Transverse colon (tissue), 4 donors: ENCODE measurements around the gene CNKSR3.

Source experiments
- EP300 ChIP-seq: sonication (generic); formaldehyde crosslinking; IDR thresholded peaks from one replicate; pipeline ENCODE4 v1.6.1; 2017; ENCODE audit warnings: antibody characterized with exemption, low read depth
- POLR2AphosphoS5 ChIP-seq, 3 donors: sonication (generic); formaldehyde crosslinking; IDR thresholded peaks; one replicate each; pipeline ENCODE4 v1.6.1; 2016; ENCODE audit warnings: antibody characterized with exemption in 3 of 3
- TF ChIP-seq, protein P1 (sequence below), 5 experiments: fragments of 200-600 bp in 3 of 5; fragments of 450-650 bp in 2 of 5; sonication (generic) in 3 of 5; IDR thresholded peaks; 1 replicate in 2 of 5; 2 replicates in 3 of 5; pipeline ENCODE4 v1.5.1; 2016 to 2017; ENCODE audit warnings: antibody characterized with exemption in 5 of 5, inconsistent platforms in 3 of 5, mild to moderate bottlenecking in 2 of 5, moderate library complexity in 1 of 5

DNA sequence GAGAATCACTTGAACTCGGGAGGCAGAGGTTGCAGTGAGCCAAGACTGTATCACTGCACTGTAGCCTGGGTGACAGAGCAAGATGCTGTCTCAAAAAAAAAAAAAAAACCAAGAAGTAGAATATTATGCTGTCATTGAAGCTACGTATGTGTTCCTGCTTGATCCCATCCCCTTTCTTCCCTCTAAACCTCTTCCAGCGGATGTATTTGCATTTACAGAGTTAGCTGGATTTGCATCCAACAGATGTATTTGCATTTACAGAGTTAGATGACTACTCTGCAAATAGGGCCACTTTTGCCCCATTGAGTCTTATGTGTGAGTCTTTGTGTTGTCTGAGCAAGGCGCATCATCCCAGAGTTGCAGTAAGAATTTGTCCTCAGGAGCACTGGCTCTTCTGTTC, 128.9 kb downstream of the CNKSR3 start:
- no peak for TF ChIP-seq POLR2AphosphoS5 (IDR thresholded peaks at IDR 0.05)
- TF ChIP-seq, protein P1, sequence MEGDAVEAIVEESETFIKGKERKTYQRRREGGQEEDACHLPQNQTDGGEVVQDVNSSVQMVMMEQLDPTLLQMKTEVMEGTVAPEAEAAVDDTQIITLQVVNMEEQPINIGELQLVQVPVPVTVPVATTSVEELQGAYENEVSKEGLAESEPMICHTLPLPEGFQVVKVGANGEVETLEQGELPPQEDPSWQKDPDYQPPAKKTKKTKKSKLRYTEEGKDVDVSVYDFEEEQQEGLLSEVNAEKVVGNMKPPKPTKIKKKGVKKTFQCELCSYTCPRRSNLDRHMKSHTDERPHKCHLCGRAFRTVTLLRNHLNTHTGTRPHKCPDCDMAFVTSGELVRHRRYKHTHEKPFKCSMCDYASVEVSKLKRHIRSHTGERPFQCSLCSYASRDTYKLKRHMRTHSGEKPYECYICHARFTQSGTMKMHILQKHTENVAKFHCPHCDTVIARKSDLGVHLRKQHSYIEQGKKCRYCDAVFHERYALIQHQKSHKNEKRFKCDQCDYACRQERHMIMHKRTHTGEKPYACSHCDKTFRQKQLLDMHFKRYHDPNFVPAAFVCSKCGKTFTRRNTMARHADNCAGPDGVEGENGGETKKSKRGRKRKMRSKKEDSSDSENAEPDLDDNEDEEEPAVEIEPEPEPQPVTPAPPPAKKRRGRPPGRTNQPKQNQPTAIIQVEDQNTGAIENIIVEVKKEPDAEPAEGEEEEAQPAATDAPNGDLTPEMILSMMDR (IDR thresholded peaks at IDR 0.05): no peak
- no peak for TF ChIP-seq EP300
